ENCODE data around the gene GIPR. TPM values are rescaled to one million over a fixed set of nuclear protein-coding genes. Genes with fewer than 3 reads are reported as not detected.

Gene GIPR
- total and polyA plus RNA-seq, 2 of the 13 experiments (the other 11 are each of a cell fraction or from before 2014, with no cell fraction given): 0.15 to 1.2 TPM

DNA sequence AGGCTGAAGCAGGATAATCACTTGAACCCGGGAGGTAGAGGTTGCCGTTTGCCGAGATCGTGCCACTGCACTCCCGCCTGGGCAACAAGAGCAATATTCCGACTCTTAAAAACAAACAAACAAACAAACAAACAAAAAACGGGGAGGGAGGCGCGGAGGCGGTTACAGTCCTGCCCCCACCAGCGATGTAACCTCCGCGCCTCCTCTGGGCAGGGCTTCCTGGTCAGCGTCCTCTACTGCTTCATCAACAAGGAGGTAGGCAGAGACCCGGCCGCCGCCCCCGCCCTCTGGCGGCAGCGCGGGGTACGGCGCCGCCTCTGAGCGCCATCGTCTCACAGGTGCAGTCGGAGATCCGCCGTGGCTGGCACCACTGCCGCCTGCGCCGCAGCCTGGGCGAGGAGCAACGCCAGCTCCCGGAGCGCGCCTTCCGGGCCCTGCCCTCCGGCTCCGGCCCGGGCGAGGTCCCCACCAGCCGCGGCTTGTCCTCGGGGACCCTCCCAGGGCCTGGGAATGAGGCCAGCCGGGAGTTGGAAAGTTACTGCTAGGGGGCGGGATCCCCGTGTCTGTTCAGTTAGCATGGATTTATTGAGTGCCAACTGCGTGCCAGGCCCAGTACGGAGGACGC, 13.5 kb downstream of the GIPR start (continued):
- TF ChIP-seq ZNF574 (CRISPR knock-in tag; IDR thresholded peaks at IDR 0.05) (peak; percentile 70; the same call in 1 of the 2 replicates), TOE1 (CRISPR knock-in tag; IDR thresholded peaks at IDR 0.05) (no peak), UBTF (CRISPR knock-in tag; IDR thresholded peaks at IDR 0.05) (peak; percentile 73; the same call in 1 of the 2 replicates), ZBTB3 (CRISPR knock-in tag; IDR thresholded peaks at IDR 0.05; ENCODE audit: borderline replicate concordance, low read depth) (no peak), ZNF879 (CRISPR knock-in tag; IDR thresholded peaks at IDR 0.05) (no peak), IKZF1 (IDR thresholded peaks at IDR 0.05) (no peak), HNF1B (CRISPR knock-in tag; IDR thresholded peaks at IDR 0.05) (no peak), ATM (IDR thresholded peaks at IDR 0.05; ENCODE audit: borderline replicate concordance) (no peak), ZNF430 (CRISPR knock-in tag; IDR thresholded peaks at IDR 0.05) (peak; percentile 66; the same call in 1 of the 2 replicates), KDM5A (IDR thresholded peaks at IDR 0.05; ENCODE audit: borderline replicate concordance, low read length) (no peak), REPIN1 (CRISPR knock-in tag; IDR thresholded peaks at IDR 0.05; ENCODE audit: borderline replicate concordance, low read depth) (peak; percentile 77), XRCC5 (optimal IDR thresholded peaks at IDR 0.05; ENCODE audit: low read length) (peak; percentile 96), KMT2B (CRISPR knock-in tag; IDR thresholded peaks at IDR 0.05) (no peak)
- TF ChIP-seq, protein P1, sequence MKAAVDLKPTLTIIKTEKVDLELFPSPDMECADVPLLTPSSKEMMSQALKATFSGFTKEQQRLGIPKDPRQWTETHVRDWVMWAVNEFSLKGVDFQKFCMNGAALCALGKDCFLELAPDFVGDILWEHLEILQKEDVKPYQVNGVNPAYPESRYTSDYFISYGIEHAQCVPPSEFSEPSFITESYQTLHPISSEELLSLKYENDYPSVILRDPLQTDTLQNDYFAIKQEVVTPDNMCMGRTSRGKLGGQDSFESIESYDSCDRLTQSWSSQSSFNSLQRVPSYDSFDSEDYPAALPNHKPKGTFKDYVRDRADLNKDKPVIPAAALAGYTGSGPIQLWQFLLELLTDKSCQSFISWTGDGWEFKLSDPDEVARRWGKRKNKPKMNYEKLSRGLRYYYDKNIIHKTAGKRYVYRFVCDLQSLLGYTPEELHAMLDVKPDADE (CRISPR knock-in tag; IDR thresholded peaks at IDR 0.05): no peak
- TF ChIP-seq, protein P2, sequence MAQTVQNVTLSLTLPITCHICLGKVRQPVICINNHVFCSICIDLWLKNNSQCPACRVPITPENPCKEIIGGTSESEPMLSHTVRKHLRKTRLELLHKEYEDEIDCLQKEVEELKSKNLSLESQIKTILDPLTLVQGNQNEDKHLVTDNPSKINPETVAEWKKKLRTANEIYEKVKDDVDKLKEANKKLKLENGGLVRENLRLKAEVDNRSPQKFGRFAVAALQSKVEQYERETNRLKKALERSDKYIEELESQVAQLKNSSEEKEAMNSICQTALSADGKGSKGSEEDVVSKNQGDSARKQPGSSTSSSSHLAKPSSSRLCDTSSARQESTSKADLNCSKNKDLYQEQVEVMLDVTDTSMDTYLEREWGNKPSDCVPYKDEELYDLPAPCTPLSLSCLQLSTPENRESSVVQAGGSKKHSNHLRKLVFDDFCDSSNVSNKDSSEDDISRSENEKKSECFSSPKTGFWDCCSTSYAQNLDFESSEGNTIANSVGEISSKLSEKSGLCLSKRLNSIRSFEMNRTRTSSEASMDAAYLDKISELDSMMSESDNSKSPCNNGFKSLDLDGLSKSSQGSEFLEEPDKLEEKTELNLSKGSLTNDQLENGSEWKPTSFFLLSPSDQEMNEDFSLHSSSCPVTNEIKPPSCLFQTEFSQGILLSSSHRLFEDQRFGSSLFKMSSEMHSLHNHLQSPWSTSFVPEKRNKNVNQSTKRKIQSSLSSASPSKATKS (CRISPR knock-in tag; IDR thresholded peaks at IDR 0.05): no peak
- TF ChIP-seq, protein P3, sequence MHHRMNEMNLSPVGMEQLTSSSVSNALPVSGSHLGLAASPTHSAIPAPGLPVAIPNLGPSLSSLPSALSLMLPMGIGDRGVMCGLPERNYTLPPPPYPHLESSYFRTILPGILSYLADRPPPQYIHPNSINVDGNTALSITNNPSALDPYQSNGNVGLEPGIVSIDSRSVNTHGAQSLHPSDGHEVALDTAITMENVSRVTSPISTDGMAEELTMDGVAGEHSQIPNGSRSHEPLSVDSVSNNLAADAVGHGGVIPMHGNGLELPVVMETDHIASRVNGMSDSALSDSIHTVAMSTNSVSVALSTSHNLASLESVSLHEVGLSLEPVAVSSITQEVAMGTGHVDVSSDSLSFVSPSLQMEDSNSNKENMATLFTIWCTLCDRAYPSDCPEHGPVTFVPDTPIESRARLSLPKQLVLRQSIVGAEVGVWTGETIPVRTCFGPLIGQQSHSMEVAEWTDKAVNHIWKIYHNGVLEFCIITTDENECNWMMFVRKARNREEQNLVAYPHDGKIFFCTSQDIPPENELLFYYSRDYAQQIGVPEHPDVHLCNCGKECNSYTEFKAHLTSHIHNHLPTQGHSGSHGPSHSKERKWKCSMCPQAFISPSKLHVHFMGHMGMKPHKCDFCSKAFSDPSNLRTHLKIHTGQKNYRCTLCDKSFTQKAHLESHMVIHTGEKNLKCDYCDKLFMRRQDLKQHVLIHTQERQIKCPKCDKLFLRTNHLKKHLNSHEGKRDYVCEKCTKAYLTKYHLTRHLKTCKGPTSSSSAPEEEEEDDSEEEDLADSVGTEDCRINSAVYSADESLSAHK (CRISPR knock-in tag; IDR thresholded peaks at IDR 0.05; ENCODE audit: borderline replicate concordance): no peak
